Fibroblast of mammary gland (primary cell): ENCODE results near the gene ZDHHC22.

Experiments used
- DNase-seq: peaks from one replicate; pipeline ENCODE4 v3.0.0-alpha.2; 2010; ENCODE audit warnings: low read depth
- H3K4me3 ChIP-seq: 2 replicates; pipeline ENCODE4 v1.5.1; 2011; ENCODE audit warnings: low read depth, mild to moderate bottlenecking, low read length, moderate library complexity; ENCODE audit not compliant: control insufficient read depth
- CTCF ChIP-seq: conservative IDR thresholded peaks from 2 replicates; pipeline ENCODE4 v1.5.1; 2011; ENCODE audit warnings: low read depth, low read length, inconsistent platforms; ENCODE audit not compliant: control insufficient read depth, insufficient read depth

The ZDHHC22 gene

GRCh38 chr14:77148510-77149231 is 7.1 kb upstream of the ZDHHC22 start:
- no peak for TF ChIP-seq CTCF
- DNase-seq, result peak; percentile 15

GRCh38 chr14:77145975-77146740 is 4.6 kb upstream of the ZDHHC22 start:
- no peak overlapping the region for H3K4me3 ChIP-seq
- TF ChIP-seq CTCF, result no peak
- no peak for DNase-seq

More at GRCh38 chr14:77148510-77149231, 7.1 kb upstream of the ZDHHC22 start:
- H3K4me3 ChIP-seq, result no peak overlapping the region

- no peak for DNase-seq
- no peak for TF ChIP-seq CTCF
- no peak overlapping the region for H3K4me3 ChIP-seq
Observed at GRCh38 chr14:77144412-77145115, 3.0 kb upstream of the ZDHHC22 start.

GRCh38 chr14:77143071-77143470 is 1.5 kb upstream of the ZDHHC22 start:
- DNase-seq, result no peak
- no peak for TF ChIP-seq CTCF
- H3K4me3 ChIP-seq, result no peak overlapping the region

- DNase-seq, result no peak
- H3K4me3 ChIP-seq, result no peak overlapping the region
- no peak for TF ChIP-seq CTCF
Observed at GRCh38 chr14:77142005-77142800, 612 bp upstream of the ZDHHC22 start.
